ENCODE results near the gene RMP24.

Gene RMP24

DNA sequence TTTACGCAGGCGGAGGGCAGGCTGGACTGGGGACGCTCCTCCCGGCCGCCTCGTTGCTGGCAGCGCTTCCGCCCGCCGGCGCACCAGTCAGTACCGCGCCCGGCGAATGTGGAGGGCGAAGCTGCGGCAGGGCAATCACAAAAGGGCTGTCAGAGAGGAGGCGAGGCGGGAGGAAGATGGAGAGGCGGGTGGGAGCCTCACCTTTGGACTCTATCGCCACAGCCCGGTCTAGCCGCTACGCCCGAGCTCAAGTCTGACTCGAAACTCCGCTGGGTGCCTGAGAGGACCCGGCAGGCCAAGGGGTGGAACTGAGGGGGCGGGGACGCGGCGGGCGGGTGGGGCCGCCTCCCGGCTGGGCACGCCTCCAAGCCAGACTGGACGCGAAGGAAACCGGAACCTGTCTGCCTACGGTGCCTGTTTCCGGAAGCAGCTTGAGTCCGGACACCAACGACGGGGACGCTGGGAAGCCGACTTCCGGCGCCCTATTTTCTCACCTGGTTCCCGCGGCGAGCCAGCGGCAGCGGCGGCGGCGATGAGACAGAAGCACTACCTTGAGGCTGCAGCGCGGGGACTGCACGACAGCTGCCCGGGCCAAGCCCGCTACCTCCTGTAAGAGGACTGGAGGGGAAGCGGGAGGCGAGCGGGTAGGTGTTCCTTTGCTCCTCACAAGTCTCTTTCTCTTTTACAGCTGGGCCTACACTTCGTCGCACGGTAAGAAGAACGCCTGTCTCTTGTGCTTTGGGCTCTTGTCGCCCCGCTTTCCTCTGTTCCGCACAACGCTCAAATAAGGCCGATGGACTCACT, at the start of gene RMP24:
RMP24 (plus strand) TSS at position 483 of the 804 bp plus-strand sequence.
- Histone ChIP-seq H3K4me3 (peak within 1 kb of the TSS; percentile 85 to 96), H3K36me3 (peaks cover 10 to 15% of the 10 kb centered on the region in 2 donors), H3K9me3 (no peaks in the 10 kb centered on the region), H3K27me3 (no peaks in the 10 kb centered on the region), H3K4me1 (peaks cover 4 to 19% of the 10 kb centered on the region in 2 donors), H3K27ac (peak within 1 kb of the TSS; percentile 89)
- intact Hi-C loops (cut with DNase I) = loop anchor here (1.0 to 5.0 kb wide), 5 partner anchors 95 to 682 kb away; partner anchors contain the start of genes ELP2, INO80C, RPRD1A and SLC39A6
- TF ChIP-seq, protein P1, sequence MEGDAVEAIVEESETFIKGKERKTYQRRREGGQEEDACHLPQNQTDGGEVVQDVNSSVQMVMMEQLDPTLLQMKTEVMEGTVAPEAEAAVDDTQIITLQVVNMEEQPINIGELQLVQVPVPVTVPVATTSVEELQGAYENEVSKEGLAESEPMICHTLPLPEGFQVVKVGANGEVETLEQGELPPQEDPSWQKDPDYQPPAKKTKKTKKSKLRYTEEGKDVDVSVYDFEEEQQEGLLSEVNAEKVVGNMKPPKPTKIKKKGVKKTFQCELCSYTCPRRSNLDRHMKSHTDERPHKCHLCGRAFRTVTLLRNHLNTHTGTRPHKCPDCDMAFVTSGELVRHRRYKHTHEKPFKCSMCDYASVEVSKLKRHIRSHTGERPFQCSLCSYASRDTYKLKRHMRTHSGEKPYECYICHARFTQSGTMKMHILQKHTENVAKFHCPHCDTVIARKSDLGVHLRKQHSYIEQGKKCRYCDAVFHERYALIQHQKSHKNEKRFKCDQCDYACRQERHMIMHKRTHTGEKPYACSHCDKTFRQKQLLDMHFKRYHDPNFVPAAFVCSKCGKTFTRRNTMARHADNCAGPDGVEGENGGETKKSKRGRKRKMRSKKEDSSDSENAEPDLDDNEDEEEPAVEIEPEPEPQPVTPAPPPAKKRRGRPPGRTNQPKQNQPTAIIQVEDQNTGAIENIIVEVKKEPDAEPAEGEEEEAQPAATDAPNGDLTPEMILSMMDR (IDR thresholded peaks at IDR 0.05) = no peak
- DNase-seq (ENCODE audit: low spot score in 2 of 2) = peak; percentile 54 to 95

- no peaks in the 10 kb centered on the region for H3K36me3 ChIP-seq
- intact Hi-C loops (cut with DNase I) = no loop called here
- TF ChIP-seq, protein P1 (IDR thresholded peaks at IDR 0.05) = no peak
- no peaks in the 10 kb centered on the region for H3K27me3 ChIP-seq
- H3K27ac ChIP-seq = no peak overlapping the region
- H3K4me1 ChIP-seq = no peaks in the 10 kb centered on the region
- no peaks in the 10 kb centered on the region for H3K9me3 ChIP-seq
- no peak overlapping the region for H3K4me3 ChIP-seq
- DNase-seq (ENCODE audit: low spot score in 2 of 2) = no peak
These were observed 48.4 kb upstream of the RMP24 start for GRCh38 chr18:35923939-35924684.

DNA sequence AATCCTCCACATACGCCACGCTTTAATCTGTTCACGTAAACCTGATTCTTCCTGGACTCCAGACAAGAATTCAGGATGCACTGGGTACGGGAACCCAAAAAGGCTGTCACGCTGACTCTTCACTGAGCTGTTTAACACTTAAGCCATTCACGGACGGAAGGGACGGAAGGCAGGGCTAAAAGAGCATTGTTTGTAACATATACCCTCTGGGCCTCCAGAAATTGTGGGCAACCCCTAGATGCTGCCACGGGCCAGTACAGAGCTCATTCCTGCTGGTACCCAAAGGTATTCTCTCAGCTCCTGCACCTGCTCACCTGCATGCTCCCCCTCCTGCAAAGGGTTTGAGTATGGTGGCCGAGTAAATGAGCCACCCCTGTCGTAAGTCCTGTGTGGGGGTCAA, 45.6 kb upstream of the RMP24 start:
- intact Hi-C loops (cut with DNase I) = no loop called here
- TF ChIP-seq, protein P1 (IDR thresholded peaks at IDR 0.05) = no peak
- Histone ChIP-seq H3K27ac (no peak overlapping the region), H3K9me3 (peaks cover 0 to 10% of the 10 kb centered on the region in 2 donors), H3K4me3 (no peak overlapping the region), H3K27me3 (no peaks in the 10 kb centered on the region), H3K4me1 (no peaks in the 10 kb centered on the region), H3K36me3 (no peaks in the 10 kb centered on the region)
- no peak for DNase-seq (ENCODE audit: low spot score in 2 of 2)

DNA sequence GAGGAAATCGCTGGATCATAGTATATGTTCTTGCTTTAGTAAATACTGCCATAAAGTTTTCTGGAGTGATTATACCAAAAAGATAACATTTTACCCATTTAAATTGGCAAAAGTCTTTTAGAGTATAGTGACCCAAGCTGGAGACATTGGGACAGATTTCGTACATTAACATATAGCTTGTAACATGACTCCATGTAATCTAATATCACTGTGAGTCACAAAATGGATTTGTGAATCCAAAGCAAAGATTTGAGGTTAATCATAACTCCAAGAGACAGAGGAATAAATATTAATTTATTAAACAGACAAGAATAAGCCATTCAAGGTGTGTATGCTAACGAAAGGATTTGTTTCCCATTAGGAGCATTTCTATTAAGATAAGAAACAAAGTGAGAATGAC, 45.0 kb upstream of the RMP24 start:
- H3K4me1 ChIP-seq = no peaks in the 10 kb centered on the region
- no peaks in the 10 kb centered on the region for H3K36me3 ChIP-seq
- peaks cover 0 to 10% of the 10 kb centered on the region in 2 donors for H3K9me3 ChIP-seq
- TF ChIP-seq, protein P1 (IDR thresholded peaks at IDR 0.05) = no peak
- intact Hi-C loops (cut with DNase I) = no loop called here
- no peaks in the 10 kb centered on the region for H3K27me3 ChIP-seq
- DNase-seq (ENCODE audit: low spot score in 2 of 2) = no peak
- no peak overlapping the region for H3K27ac ChIP-seq
- no peak overlapping the region for H3K4me3 ChIP-seq

GRCh38 chr18:35933982-35934381, 38.5 kb upstream of the RMP24 start:
- H3K27me3 ChIP-seq = no peaks in the 10 kb centered on the region
- H3K27ac ChIP-seq = no peak overlapping the region
- no peaks in the 10 kb centered on the region for H3K4me1 ChIP-seq
- no peaks in the 10 kb centered on the region for H3K36me3 ChIP-seq
- intact Hi-C loops (cut with DNase I) = no loop called here
- no peak overlapping the region for H3K4me3 ChIP-seq
- H3K9me3 ChIP-seq = peaks cover 0 to 10% of the 10 kb centered on the region in 2 donors
- TF ChIP-seq, protein P1 (IDR thresholded peaks at IDR 0.05) = no peak
- DNase-seq (ENCODE audit: low spot score in 2 of 2) = no peak

Measured in ascending aorta (tissue), 2 donors.